Uterus (tissue), 4 donors: ENCODE data around the gene F2RL2. TPM values are rescaled to one million over a fixed set of nuclear protein-coding genes. Genes with fewer than 3 reads are reported as not detected.
A peak's percentile ranks its signal among the peaks of the same experiment; 100 is the strongest.

ENCODE experiments used
- DNase-seq, 2 donors: peaks; one replicate each; pipeline ENCODE4 v3.0.0-alpha.2; 2019 to 2020
- H3K27ac ChIP-seq, 2 donors: fragments of 200-600 bp; sonication (generic); 1 replicate in 1 of 2; 2 replicates in 1 of 2; pipeline ENCODE4 v1.5.1; 2016 to 2018
- H3K27me3 ChIP-seq, 2 donors: fragments of 200-600 bp; sonication (generic); one replicate each; pipeline ENCODE4 v1.5.1; 2018 to 2019; ENCODE audit warnings: control low read depth in 1 of 2
- H3K36me3 ChIP-seq, 2 donors: fragments of 200-600 bp; sonication (generic); one replicate each; pipeline ENCODE4 v1.5.1; 2019; ENCODE audit warnings: control low read depth in 1 of 2
- H3K4me1 ChIP-seq, 2 donors: fragments of 200-600 bp; sonication (generic); one replicate each; pipeline ENCODE4 v1.5.1; 2018 to 2019; ENCODE audit warnings: control low read depth in 1 of 2
- H3K4me3 ChIP-seq, 2 donors: fragments of 200-600 bp; sonication (generic); 1 replicate in 1 of 2; 2 replicates in 1 of 2; pipeline ENCODE4 v1.5.1; 2018 to 2019; ENCODE audit warnings: mild to moderate bottlenecking in 1 of 2
- H3K9me3 ChIP-seq, 2 donors: fragments of 200-600 bp; sonication (generic); one replicate each; pipeline ENCODE4 v1.5.1; 2019; ENCODE audit warnings: control low read depth in 1 of 2
- CTCF ChIP-seq, 4 experiments: fragments of 200-600 bp in 2 of 4; fragments of 450-650 bp in 2 of 4; sonication (generic) in 2 of 4; IDR thresholded peaks; one replicate each; pipeline ENCODE4 v1.5.1; 2016 to 2019; ENCODE audit warnings: antibody characterized with exemption in 4 of 4, mild to moderate bottlenecking in 2 of 4, moderate library complexity in 1 of 4
- POLR2A ChIP-seq, 2 donors: fragments of 450-650 bp; IDR thresholded peaks; one replicate each; pipeline ENCODE4 v1.6.1; 2016; ENCODE audit warnings: antibody characterized with exemption in 2 of 2, mild to moderate bottlenecking in 1 of 2, moderate library complexity in 1 of 2
- intact Hi-C: fragments of 100-400 bp; cut with DNase I; formaldehyde crosslinking; loops from one replicate; pipeline ENCODE4 v1.15.1; 2023; ENCODE audit warnings: low total_unique reads
- total RNA-seq, 4 donors: library from RNA; depleted of rRNA in 3 of 4; stranded (reverse); fragments of >200 nt in 3 of 4; gene quantifications; one replicate each; pipeline versions ENCODE4 v1.1.0 to v1.2.4, GENCODE V29; 2014 to 2023
- donor health status: DM: yes; HTN: yes; CAD: no.

The F2RL2 gene
- total RNA-seq, 4 donors from 2014 or later, result 0.26 to 1.5 (median 1.2) TPM

GRCh38 chr5:76664079-76664478, 40.9 kb upstream of the F2RL2 start:
- TF ChIP-seq POLR2A (IDR thresholded peaks at IDR 0.05) (no peak), CTCF (IDR thresholded peaks at IDR 0.05) (no peak)
- Histone ChIP-seq H3K27me3 (no peaks in the 10 kb centered on the region), H3K4me3 (no peak overlapping the region), H3K9me3 (no peaks in the 10 kb centered on the region), H3K4me1 (no peaks in the 10 kb centered on the region), H3K27ac (no peak overlapping the region), H3K36me3 (no peaks in the 10 kb centered on the region)
- no peak for DNase-seq
- intact Hi-C loops, result no loop called here

GRCh38 chr5:76663573-76663972, 40.4 kb upstream of the F2RL2 start:
- Histone ChIP-seq H3K4me3 (no peak overlapping the region), H3K9me3 (no peaks in the 10 kb centered on the region), H3K27ac (no peak overlapping the region), H3K36me3 (no peaks in the 10 kb centered on the region), H3K27me3 (no peaks in the 10 kb centered on the region), H3K4me1 (no peaks in the 10 kb centered on the region)
- TF ChIP-seq POLR2A (IDR thresholded peaks at IDR 0.05) (no peak), CTCF (IDR thresholded peaks at IDR 0.05) (no peak)
- intact Hi-C loops, result no loop called here
- no peak for DNase-seq

- H3K27ac ChIP-seq, result no peak overlapping the region
- intact Hi-C loops, result no loop called here
- no peak for DNase-seq
- TF ChIP-seq POLR2A (IDR thresholded peaks at IDR 0.05) (no peak), CTCF (IDR thresholded peaks at IDR 0.05) (no peak)
- no peaks in the 10 kb centered on the region for H3K9me3 ChIP-seq
- no peaks in the 10 kb centered on the region for H3K27me3 ChIP-seq
- no peaks in the 10 kb centered on the region for H3K4me1 ChIP-seq
- no peak overlapping the region for H3K4me3 ChIP-seq
- H3K36me3 ChIP-seq, result no peaks in the 10 kb centered on the region
Measured at GRCh38 chr5:76662521-76662920, 39.3 kb upstream of the F2RL2 start.

- no peak for DNase-seq
- Histone ChIP-seq H3K9me3 (no peaks in the 10 kb centered on the region), H3K27me3 (no peaks in the 10 kb centered on the region), H3K4me1 (no peaks in the 10 kb centered on the region), H3K4me3 (no peak overlapping the region), H3K36me3 (no peaks in the 10 kb centered on the region), H3K27ac (peak overlapping the region in 1 of 2 donors; percentile 58)
- intact Hi-C loops, result no loop called here
- TF ChIP-seq POLR2A (IDR thresholded peaks at IDR 0.05) (no peak), CTCF (IDR thresholded peaks at IDR 0.05) (no peak)
Measured at GRCh38 chr5:76660360-76660759, 37.2 kb upstream of the F2RL2 start.

GRCh38 chr5:76657683-76658311, 34.6 kb upstream of the F2RL2 start:
- no peaks in the 10 kb centered on the region for H3K4me1 ChIP-seq
- H3K9me3 ChIP-seq, result no peaks in the 10 kb centered on the region
- H3K4me3 ChIP-seq, result no peak overlapping the region
- no peak for DNase-seq
- H3K36me3 ChIP-seq, result no peaks in the 10 kb centered on the region
- H3K27ac ChIP-seq, result peak overlapping the region in 1 of 2 donors; percentile 33
- no peaks in the 10 kb centered on the region for H3K27me3 ChIP-seq
- intact Hi-C loops, result no loop called here
- no peak for TF ChIP-seq CTCF (IDR thresholded peaks at IDR 0.05)
- TF ChIP-seq POLR2A (IDR thresholded peaks at IDR 0.05), result no peak
